Liver (tissue), 9 donors: ENCODE data around the gene SMG7. TPM values are rescaled to one million over a fixed set of nuclear protein-coding genes. Genes with fewer than 3 reads are reported as not detected.

Source experiments
- DNase-seq: peaks from one replicate; pipeline ENCODE4 v3.0.0-alpha.2; 2017; ENCODE audit warnings: low spot score
- H3K27ac ChIP-seq, 2 donors: one replicate each; pipeline ENCODE4 v1.7.0; 2013; ENCODE audit warnings: inconsistent platforms in 2 of 2, low read length in 2 of 2, control low read depth in 1 of 2, low read depth in 1 of 2, mild to moderate bottlenecking in 1 of 2
- H3K27me3 ChIP-seq, 4 donors: one replicate each; pipeline versions ENCODE4 v1.6.1 to v1.7.0; 2013; ENCODE audit warnings: low read length in 3 of 4, inconsistent platforms in 1 of 4, mild to moderate bottlenecking in 1 of 4, moderate library complexity in 1 of 4; ENCODE audit not compliant: control insufficient read depth in 4 of 4, insufficient read depth in 4 of 4
- H3K36me3 ChIP-seq, 4 donors: one replicate each; pipeline versions ENCODE4 v1.6.1 to v1.7.0; 2013; ENCODE audit warnings: low read length in 3 of 4, mild to moderate bottlenecking in 3 of 4, low read depth in 1 of 4, moderate library complexity in 1 of 4; ENCODE audit not compliant: control insufficient read depth in 4 of 4, insufficient read depth in 3 of 4
- H3K4me1 ChIP-seq, 4 donors: one replicate each; pipeline versions ENCODE4 v1.6.1 to v1.7.0; 2013; ENCODE audit warnings: low read length in 3 of 4, mild to moderate bottlenecking in 3 of 4, moderate library complexity in 1 of 4; ENCODE audit not compliant: control insufficient read depth in 4 of 4, insufficient read depth in 4 of 4
- H3K4me3 ChIP-seq, 3 donors: one replicate each; pipeline versions ENCODE4 v1.6.1 to v1.7.0; 2013; ENCODE audit warnings: low read length in 3 of 3, control low read depth in 1 of 3, low read depth in 1 of 3, mild to moderate bottlenecking in 1 of 3
- H3K9ac ChIP-seq, 2 donors: one replicate each; pipeline ENCODE4 v1.7.0; 2013; ENCODE audit warnings: low read length in 2 of 2, mild to moderate bottlenecking in 2 of 2, moderate library complexity in 2 of 2, control low read depth in 1 of 2, low read depth in 1 of 2
- H3K9me3 ChIP-seq, 4 donors: one replicate each; pipeline versions ENCODE4 v1.6.1 to v1.7.0; 2013; ENCODE audit warnings: low read length in 3 of 4; ENCODE audit not compliant: control insufficient read depth in 4 of 4
- ATF3 ChIP-seq: IDR thresholded peaks from 2 replicates; pipeline ENCODE4 v1.6.1; 2016; ENCODE audit warnings: antibody characterized with exemption
- CTCF ChIP-seq: fragments of 150-350 bp; IDR thresholded peaks from 2 replicates; pipeline ENCODE4 v1.5.1; 2017; ENCODE audit warnings: improper control_type of control experiment, low read depth, low read length; ENCODE audit not compliant: missing input control
- EGR1 ChIP-seq, 2 donors: IDR thresholded peaks; 2 replicates each; pipeline ENCODE4 v1.6.1; 2016 to 2018; ENCODE audit warnings: antibody characterized with exemption in 2 of 2, low read depth in 2 of 2
- FOXA1 ChIP-seq: IDR thresholded peaks from 2 replicates; pipeline ENCODE4 v1.6.1; 2016; ENCODE audit warnings: antibody characterized with exemption
- FOXA2 ChIP-seq: IDR thresholded peaks from 2 replicates; pipeline ENCODE4 v1.6.1; 2016; ENCODE audit warnings: antibody characterized with exemption
- GABPA ChIP-seq, 2 donors: IDR thresholded peaks in 1 of 2; conservative IDR thresholded peaks in 1 of 2; 2 replicates each; pipeline ENCODE4 v1.6.1; 2016; ENCODE audit warnings: antibody characterized with exemption in 2 of 2, mild to moderate bottlenecking in 1 of 2, moderate library complexity in 1 of 2
- HNF4A ChIP-seq, 2 donors: conservative IDR thresholded peaks; 2 replicates each; pipeline ENCODE4 v1.6.1; 2016; ENCODE audit warnings: antibody characterized with exemption in 2 of 2, mild to moderate bottlenecking in 2 of 2
- JUND ChIP-seq, 2 donors: IDR thresholded peaks; 2 replicates each; pipeline ENCODE4 v1.6.1; 2016; ENCODE audit warnings: antibody characterized with exemption in 2 of 2
- MAX ChIP-seq: IDR thresholded peaks from 2 replicates; pipeline ENCODE4 v1.6.1; 2016; ENCODE audit warnings: antibody characterized with exemption
- NR2F2 ChIP-seq: IDR thresholded peaks from 2 replicates; pipeline ENCODE4 v1.6.1; 2016; ENCODE audit warnings: antibody characterized with exemption
- RAD21 ChIP-seq, 2 donors: IDR thresholded peaks; 2 replicates each; pipeline ENCODE4 v1.6.1; 2016; ENCODE audit warnings: antibody characterized with exemption in 2 of 2, mild to moderate bottlenecking in 2 of 2
- RXRA ChIP-seq, 2 donors: IDR thresholded peaks; 2 replicates each; pipeline ENCODE4 v1.6.1; 2017 to 2018; ENCODE audit warnings: antibody characterized with exemption in 2 of 2, mild to moderate bottlenecking in 1 of 2
- SP1 ChIP-seq: IDR thresholded peaks from 2 replicates; pipeline ENCODE4 v1.6.1; 2018; ENCODE audit warnings: antibody characterized with exemption, mild to moderate bottlenecking
- TAF1 ChIP-seq: conservative IDR thresholded peaks from 2 replicates; pipeline ENCODE4 v1.6.1; 2016; ENCODE audit warnings: antibody characterized with exemption, mild to moderate bottlenecking
- YY1 ChIP-seq: IDR thresholded peaks from 2 replicates; pipeline ENCODE4 v1.6.1; 2016; ENCODE audit warnings: antibody characterized with exemption, mild to moderate bottlenecking
- WGBS: extraction: QIAGEN DNeasy Blood & Tissue Kit; methylation state at CpG from one replicate; pipeline ENCODE4 v1.1.7; 2013; 5-methylcytosine and 5-hydroxymethylcytosine counted together
- polyA plus RNA-seq, 2 donors: library from polyadenylated mRNA; stranded (reverse) in 1 of 2; unstranded in 1 of 2; fragments of 200-250 nt in 1 of 2; fragments of >200 nt in 1 of 2; fragmentation: Nextera tagmentation in 1 of 2; extraction: Ambion mirVana in 1 of 2; gene quantifications; one replicate each; pipeline versions ENCODE4 v1.2.1 to v1.2.3, GENCODE V29; 2013 to 2015
- total RNA-seq, 2 donors: library from RNA; depleted of rRNA; stranded (reverse); fragments of >200 nt; gene quantifications; one replicate each; pipeline ENCODE4 v1.2.3, GENCODE V29; 2014
- TF ChIP-seq, protein P1 (sequence below): IDR thresholded peaks from 2 replicates; pipeline ENCODE4 v1.6.1; 2016; ENCODE audit warnings: antibody characterized with exemption, mild to moderate bottlenecking
- TF ChIP-seq, protein P2 (sequence below): IDR thresholded peaks from 2 replicates; pipeline ENCODE4 v1.6.1; 2016; ENCODE audit warnings: antibody characterized with exemption
- donor health status: healthy.
- donor health status: healthy.
- donor health status: healthy.
- donor health status: healthy.
- donor health status: healthy.

The SMG7 gene
- total and polyA plus RNA-seq, 4 donors = 9.5 to 28.7 (median 13.6) TPM

- no peak for DNase-seq
- H3K27ac ChIP-seq = no peak overlapping the region
- WGBS = 90% methylated on average over 5 of the region's 5 CpGs
- H3K36me3 ChIP-seq = no peaks in the 10 kb centered on the region
- H3K4me3 ChIP-seq = no peak overlapping the region
- no peaks in the 10 kb centered on the region for H3K27me3 ChIP-seq
- TF ChIP-seq MAX (no peak), TAF1 (no peak), CTCF (no peak), GABPA (IDR thresholded peaks at IDR 0.05 in 1 of 2, conservative IDR thresholded peaks at IDR 0.05 in 1 of 2) (no peak), RAD21 (IDR thresholded peaks at IDR 0.05) (no peak), SP1 (no peak), NR2F2 (no peak), ATF3 (no peak), RXRA (IDR thresholded peaks at IDR 0.05) (no peak), HNF4A (conservative IDR thresholded peaks at IDR 0.05) (no peak), EGR1 (IDR thresholded peaks at IDR 0.05; ENCODE audit: low read depth in 2 of 2) (no peak), YY1 (no peak), FOXA2 (no peak), JUND (IDR thresholded peaks at IDR 0.05) (no peak), FOXA1 (no peak)
- TF ChIP-seq, protein P1, sequence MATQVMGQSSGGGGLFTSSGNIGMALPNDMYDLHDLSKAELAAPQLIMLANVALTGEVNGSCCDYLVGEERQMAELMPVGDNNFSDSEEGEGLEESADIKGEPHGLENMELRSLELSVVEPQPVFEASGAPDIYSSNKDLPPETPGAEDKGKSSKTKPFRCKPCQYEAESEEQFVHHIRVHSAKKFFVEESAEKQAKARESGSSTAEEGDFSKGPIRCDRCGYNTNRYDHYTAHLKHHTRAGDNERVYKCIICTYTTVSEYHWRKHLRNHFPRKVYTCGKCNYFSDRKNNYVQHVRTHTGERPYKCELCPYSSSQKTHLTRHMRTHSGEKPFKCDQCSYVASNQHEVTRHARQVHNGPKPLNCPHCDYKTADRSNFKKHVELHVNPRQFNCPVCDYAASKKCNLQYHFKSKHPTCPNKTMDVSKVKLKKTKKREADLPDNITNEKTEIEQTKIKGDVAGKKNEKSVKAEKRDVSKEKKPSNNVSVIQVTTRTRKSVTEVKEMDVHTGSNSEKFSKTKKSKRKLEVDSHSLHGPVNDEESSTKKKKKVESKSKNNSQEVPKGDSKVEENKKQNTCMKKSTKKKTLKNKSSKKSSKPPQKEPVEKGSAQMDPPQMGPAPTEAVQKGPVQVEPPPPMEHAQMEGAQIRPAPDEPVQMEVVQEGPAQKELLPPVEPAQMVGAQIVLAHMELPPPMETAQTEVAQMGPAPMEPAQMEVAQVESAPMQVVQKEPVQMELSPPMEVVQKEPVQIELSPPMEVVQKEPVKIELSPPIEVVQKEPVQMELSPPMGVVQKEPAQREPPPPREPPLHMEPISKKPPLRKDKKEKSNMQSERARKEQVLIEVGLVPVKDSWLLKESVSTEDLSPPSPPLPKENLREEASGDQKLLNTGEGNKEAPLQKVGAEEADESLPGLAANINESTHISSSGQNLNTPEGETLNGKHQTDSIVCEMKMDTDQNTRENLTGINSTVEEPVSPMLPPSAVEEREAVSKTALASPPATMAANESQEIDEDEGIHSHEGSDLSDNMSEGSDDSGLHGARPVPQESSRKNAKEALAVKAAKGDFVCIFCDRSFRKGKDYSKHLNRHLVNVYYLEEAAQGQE = no peak
- TF ChIP-seq, protein P2, sequence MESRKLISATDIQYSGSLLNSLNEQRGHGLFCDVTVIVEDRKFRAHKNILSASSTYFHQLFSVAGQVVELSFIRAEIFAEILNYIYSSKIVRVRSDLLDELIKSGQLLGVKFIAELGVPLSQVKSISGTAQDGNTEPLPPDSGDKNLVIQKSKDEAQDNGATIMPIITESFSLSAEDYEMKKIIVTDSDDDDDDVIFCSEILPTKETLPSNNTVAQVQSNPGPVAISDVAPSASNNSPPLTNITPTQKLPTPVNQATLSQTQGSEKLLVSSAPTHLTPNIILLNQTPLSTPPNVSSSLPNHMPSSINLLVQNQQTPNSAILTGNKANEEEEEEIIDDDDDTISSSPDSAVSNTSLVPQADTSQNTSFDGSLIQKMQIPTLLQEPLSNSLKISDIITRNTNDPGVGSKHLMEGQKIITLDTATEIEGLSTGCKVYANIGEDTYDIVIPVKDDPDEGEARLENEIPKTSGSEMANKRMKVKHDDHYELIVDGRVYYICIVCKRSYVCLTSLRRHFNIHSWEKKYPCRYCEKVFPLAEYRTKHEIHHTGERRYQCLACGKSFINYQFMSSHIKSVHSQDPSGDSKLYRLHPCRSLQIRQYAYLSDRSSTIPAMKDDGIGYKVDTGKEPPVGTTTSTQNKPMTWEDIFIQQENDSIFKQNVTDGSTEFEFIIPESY = no peak
- H3K9ac ChIP-seq = no peak overlapping the region
- peaks cover 0 to 5% (median 3%) of the 10 kb centered on the region in 4 donors for H3K4me1 ChIP-seq
- H3K9me3 ChIP-seq = no peaks in the 10 kb centered on the region
Measured at GRCh38 chr1:183505454-183506089, 33.3 kb downstream of the SMG7 start.
